OCI-LY1 (cell line): ENCODE results near the gene ABLIM1.

Source experiments
- H2AFZ ChIP-seq: fragments of 200-600 bp; sonication (generic), shearing (Covaris generic); 2 replicates; pipeline ENCODE4 v1.6.0; 2014; ENCODE audit warnings: antibody characterized with exemption, mild to moderate bottlenecking, low read length
- H3F3A ChIP-seq: fragments of 200-600 bp; sonication (generic), shearing (Covaris generic); 2 replicates; pipeline ENCODE4 v1.6.0; 2014; ENCODE audit warnings: mild to moderate bottlenecking, antibody characterized with exemption, low read length, moderate library complexity; ENCODE audit not compliant: insufficient read depth
- H3K27ac ChIP-seq: fragments of 200-600 bp; sonication (generic); 2 replicates; pipeline ENCODE4 v1.5.1; 2014; ENCODE audit warnings: low read length, mixed run types, mild to moderate bottlenecking, low read depth; ENCODE audit not compliant: poor library complexity, severe bottlenecking
- H3K27me3 ChIP-seq: fragments of 200-600 bp; sonication (generic); 2 replicates; pipeline ENCODE4 v1.6.0; 2014; ENCODE audit warnings: antibody characterized with exemption, mild to moderate bottlenecking, low read length, moderate library complexity; ENCODE audit not compliant: insufficient read depth
- H3K36me3 ChIP-seq: fragments of 200-600 bp; sonication (generic); 2 replicates; pipeline ENCODE4 v1.6.1; 2014; ENCODE audit warnings: mild to moderate bottlenecking, antibody characterized with exemption, low read length, moderate library complexity, mixed read lengths; ENCODE audit not compliant: insufficient read depth
- H3K4me1 ChIP-seq: fragments of 200-600 bp; sonication (generic); 2 replicates; pipeline ENCODE4 v1.5.1; 2014; ENCODE audit warnings: mild to moderate bottlenecking, low read length, moderate library complexity; ENCODE audit not compliant: insufficient read depth, severe bottlenecking
- H3K4me2 ChIP-seq: fragments of 200-600 bp; sonication (generic), shearing (Covaris generic); 2 replicates; pipeline ENCODE4 v1.6.1; 2014; ENCODE audit warnings: low read length
- H3K4me3 ChIP-seq: fragments of 200-600 bp; sonication (generic); 2 replicates; pipeline ENCODE4 v1.5.1; 2014; ENCODE audit warnings: low read length, low read depth, mild to moderate bottlenecking, mixed read lengths; ENCODE audit not compliant: poor library complexity, severe bottlenecking
- H3K79me2 ChIP-seq: fragments of 200-600 bp; shearing (Covaris generic); 2 replicates; pipeline ENCODE4 v1.6.1; 2016; ENCODE audit warnings: mixed run types, low read length, mixed read lengths; ENCODE audit not compliant: insufficient read depth
- H3K9ac ChIP-seq: fragments of 200-600 bp; sonication (generic), shearing (Covaris generic); 2 replicates; pipeline ENCODE4 v1.6.1; 2014; ENCODE audit warnings: mild to moderate bottlenecking, low read length, mixed read lengths
- H3K9me2 ChIP-seq: fragments of 200-600 bp; sonication (generic), shearing (Covaris generic); 2 replicates; pipeline ENCODE4 v1.6.1; 2014; ENCODE audit warnings: low read depth, mild to moderate bottlenecking, low read length, mixed read lengths
- H3K9me3 ChIP-seq: fragments of 200-600 bp; shearing (Covaris generic); 2 replicates; pipeline ENCODE4 v1.6.1; 2014; ENCODE audit warnings: low read length, mixed read lengths
- H4K20me1 ChIP-seq: fragments of 200-600 bp; sonication (generic), shearing (Covaris generic); 2 replicates; pipeline ENCODE4 v1.6.0; 2016; ENCODE audit warnings: mild to moderate bottlenecking, low read length; ENCODE audit not compliant: insufficient read depth
- EZH2 ChIP-seq: fragments of 200-600 bp; sonication (generic), shearing (Covaris generic); IDR thresholded peaks from 2 replicates; pipeline ENCODE4 v1.8.0; 2017; ENCODE audit warnings: borderline replicate concordance, mixed run types, mild to moderate bottlenecking, antibody characterized with exemption, low read length, moderate library complexity, mixed read lengths
- TF ChIP-seq, protein P1 (sequence below): fragments of 200-600 bp; sonication (generic), shearing (Covaris generic); IDR thresholded peaks from 2 replicates; pipeline ENCODE4 v1.5.1; 2017; ENCODE audit warnings: mild to moderate bottlenecking, antibody characterized with exemption, low read length, moderate library complexity, mixed read lengths

ABLIM1 gene

DNA sequence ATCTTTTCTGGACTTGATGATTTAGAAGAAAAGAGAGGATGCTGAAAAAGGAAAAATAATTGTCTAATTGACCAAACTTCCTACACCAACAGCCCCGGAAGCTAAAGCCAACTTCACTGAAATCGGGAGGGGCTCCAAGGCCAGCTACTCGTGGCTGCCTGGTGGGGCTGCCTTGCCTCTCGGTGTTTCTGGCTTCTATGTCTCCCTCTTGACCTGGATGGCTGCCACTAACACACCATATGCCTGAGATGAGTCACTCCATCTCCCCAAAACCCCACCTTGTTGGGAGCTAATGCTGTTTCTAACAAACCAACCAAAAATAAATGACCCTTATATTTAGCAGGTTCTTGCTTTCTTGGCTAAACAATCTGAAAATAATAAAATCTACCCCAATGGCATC lies 166.1 kb downstream of the ABLIM1 start:
- H3K4me1 ChIP-seq, result peaks cover 85% of the 10 kb centered on the region
- 0 out of 2 replicates have a peak, but pooled peaks cover 3% of the 10 kb centered on the region for H3F3A ChIP-seq
- no peaks in the 10 kb centered on the region for H4K20me1 ChIP-seq
- no peaks in the 10 kb centered on the region for H3K27me3 ChIP-seq
- peak overlapping the region; percentile 17; the same call in 1 of the 2 replicates for H3K9ac ChIP-seq
- TF ChIP-seq EZH2, result no peak
- TF ChIP-seq, protein P1, sequence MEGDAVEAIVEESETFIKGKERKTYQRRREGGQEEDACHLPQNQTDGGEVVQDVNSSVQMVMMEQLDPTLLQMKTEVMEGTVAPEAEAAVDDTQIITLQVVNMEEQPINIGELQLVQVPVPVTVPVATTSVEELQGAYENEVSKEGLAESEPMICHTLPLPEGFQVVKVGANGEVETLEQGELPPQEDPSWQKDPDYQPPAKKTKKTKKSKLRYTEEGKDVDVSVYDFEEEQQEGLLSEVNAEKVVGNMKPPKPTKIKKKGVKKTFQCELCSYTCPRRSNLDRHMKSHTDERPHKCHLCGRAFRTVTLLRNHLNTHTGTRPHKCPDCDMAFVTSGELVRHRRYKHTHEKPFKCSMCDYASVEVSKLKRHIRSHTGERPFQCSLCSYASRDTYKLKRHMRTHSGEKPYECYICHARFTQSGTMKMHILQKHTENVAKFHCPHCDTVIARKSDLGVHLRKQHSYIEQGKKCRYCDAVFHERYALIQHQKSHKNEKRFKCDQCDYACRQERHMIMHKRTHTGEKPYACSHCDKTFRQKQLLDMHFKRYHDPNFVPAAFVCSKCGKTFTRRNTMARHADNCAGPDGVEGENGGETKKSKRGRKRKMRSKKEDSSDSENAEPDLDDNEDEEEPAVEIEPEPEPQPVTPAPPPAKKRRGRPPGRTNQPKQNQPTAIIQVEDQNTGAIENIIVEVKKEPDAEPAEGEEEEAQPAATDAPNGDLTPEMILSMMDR, result no peak
- H3K36me3 ChIP-seq, result peaks cover 38% of the 10 kb centered on the region
- peaks cover 18% of the 10 kb centered on the region for H3K79me2 ChIP-seq
- H2AFZ ChIP-seq, result no peak overlapping the region
- no peak overlapping the region for H3K4me3 ChIP-seq
- no peaks in the 10 kb centered on the region for H3K9me3 ChIP-seq
- no peaks in the 10 kb centered on the region for H3K9me2 ChIP-seq
- peak overlapping the region; percentile 68 for H3K27ac ChIP-seq
- peak overlapping the region; percentile 30 for H3K4me2 ChIP-seq

- Histone ChIP-seq H3K9ac (peak overlapping the region; percentile 1; the same call in 1 of the 2 replicates), H3K4me2 (peak overlapping the region; percentile 30), H3F3A (0 out of 2 replicates have a peak, but pooled peaks cover 3% of the 10 kb centered on the region), H3K4me1 (peaks cover 80% of the 10 kb centered on the region), H2AFZ (no peak overlapping the region), H3K9me3 (no peaks in the 10 kb centered on the region), H3K79me2 (peaks cover 18% of the 10 kb centered on the region), H3K27me3 (no peaks in the 10 kb centered on the region), H3K4me3 (no peak overlapping the region), H3K36me3 (peaks cover 43% of the 10 kb centered on the region), H3K27ac (peak overlapping the region; percentile 68), H3K9me2 (no peaks in the 10 kb centered on the region), H4K20me1 (no peaks in the 10 kb centered on the region)
- no peak for TF ChIP-seq EZH2
- TF ChIP-seq, protein P1, result no peak
These were observed 166.7 kb downstream of the ABLIM1 start for GRCh38 chr10:114491419-114491818.

DNA sequence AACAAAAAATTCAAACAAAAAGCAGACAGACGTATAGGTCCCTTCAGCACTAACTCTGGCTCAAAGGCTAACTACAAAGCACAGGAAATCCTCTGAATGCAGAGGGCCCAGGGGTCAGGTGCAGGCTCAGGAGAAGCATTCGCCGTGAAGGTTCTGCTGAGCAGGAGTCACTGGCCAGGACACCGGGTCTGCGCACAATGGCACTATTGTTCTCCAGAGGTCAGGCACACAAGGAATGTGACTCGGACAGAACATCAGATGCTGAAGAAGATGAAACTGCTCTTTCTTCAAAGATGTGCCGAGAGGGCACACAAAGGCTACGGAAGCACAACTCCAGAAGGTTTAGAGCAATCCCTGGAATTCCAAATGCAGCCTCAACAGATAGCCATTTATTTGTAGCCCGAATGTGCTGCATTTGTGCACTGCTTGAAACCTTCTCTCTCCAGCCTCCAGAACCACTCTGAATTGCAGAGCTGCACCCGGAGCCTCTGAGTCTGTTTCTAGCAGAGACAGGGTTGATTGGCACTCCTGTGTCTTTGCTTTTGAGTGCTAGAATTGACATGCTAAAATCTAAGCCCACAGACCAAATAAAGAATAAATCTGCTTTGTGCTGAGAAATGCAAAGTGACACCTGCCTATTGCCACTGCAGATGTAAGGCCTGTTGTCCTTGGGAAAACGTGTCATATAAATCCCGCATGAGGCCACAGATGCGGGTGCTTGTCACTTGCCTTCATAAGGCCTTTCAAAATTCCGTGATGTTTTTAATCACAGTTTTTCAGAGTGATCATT lies 168.4 kb downstream of the ABLIM1 start:
- Histone ChIP-seq H3K4me2 (peak overlapping the region; percentile 53), H3K9ac (peak overlapping the region; percentile 7; the same call in 1 of the 2 replicates)
- TF ChIP-seq, protein P1, result no peak
- no peak for TF ChIP-seq EZH2

More for the DNA sequence above, 168.4 kb downstream of the ABLIM1 start:
- Histone ChIP-seq H4K20me1 (no peaks in the 10 kb centered on the region), H3K4me1 (peaks cover 64% of the 10 kb centered on the region), H3K4me3 (peak overlapping the region; percentile 33), H3K79me2 (peaks cover 11% of the 10 kb centered on the region), H3K36me3 (peaks cover 48% of the 10 kb centered on the region), H3K27ac (peak overlapping the region; percentile 55), H3K9me3 (no peaks in the 10 kb centered on the region), H3K9me2 (no peaks in the 10 kb centered on the region), H3F3A (no peaks in the 10 kb centered on the region), H3K27me3 (no peaks in the 10 kb centered on the region), H2AFZ (no peak overlapping the region)
